Measurements from ENCODE around the gene POR.

The POR gene

DNA sequence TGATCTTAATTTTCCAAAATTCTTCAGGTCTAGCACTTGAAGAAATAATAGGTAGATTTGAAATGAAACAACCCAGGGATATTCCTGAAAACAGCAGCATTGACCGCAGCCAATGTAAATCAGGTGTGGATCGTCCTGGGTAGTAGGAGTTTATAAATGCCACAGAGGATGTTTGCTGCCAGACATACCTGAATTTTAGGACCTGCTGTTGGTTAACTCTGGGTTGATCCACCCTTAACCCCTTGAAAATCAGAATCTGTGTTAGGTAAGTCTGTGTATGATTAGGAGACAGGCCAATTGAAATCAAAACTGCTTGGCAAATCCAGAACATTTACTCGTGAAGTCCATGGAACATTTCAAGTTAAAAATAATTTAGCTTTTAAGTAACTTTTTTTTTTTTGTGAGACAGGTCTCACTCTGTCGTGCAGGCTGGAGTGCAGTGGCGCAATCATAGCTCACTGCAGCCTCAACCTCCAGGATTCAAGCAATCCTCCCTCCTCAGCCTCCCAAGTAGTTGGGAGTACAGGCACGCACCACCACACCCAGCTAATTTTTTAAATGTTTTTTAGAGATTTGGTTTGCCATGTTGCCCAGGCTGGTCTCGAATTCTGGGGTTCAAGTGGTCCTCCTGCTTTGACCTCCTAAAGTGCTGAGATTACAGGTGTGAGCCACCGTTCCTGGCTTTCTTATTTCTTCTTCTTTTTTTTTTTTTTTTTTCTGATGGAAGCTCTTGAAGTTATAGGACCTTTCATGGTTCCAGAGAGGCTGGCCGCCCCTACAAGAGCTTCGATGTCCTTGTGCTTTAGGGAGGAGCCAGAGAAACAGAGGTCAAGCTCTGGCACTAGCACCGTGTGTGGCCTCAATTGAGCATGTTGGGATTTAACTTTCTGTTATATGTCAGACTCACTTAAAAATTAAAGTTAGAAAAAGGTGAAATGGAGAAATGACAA lies 2.0 kb downstream of the POR start:
- DNase-seq = no peak

DNA sequence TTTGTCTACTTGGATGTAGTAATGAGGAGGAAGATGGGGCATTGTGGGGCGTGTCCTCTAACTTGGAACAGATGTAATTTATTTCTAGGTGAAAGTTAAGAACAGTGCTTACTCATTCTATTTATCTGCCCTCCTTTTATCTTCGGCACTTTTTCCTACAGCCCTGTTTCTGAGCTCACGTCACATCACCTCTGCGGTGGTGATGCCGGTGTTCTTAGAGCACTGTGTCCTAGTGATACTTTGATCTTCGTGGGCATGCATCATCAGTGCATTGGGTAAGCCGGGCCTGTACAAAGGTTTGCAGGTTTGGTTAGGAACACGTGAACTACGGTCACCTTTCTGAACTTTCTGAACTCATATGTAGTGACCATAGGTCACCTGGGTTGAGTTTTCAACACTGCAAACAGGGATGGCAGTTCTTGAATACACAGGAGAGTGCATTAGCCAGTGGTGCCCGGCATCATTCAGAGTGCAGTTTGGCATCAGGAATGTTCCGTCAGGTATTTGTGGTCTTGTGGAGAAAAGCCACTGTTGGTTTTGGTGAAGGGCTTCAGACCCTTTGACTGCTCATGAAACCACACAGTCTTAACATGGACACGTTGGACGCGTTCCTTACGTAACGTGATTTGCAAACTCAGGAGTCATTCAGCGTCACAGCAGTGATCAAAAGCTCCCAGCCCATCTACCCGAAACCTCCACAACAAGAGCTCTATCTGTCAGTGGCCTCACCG lies 5.6 kb downstream of the POR start:
- DNase-seq = peak; percentile 27

DNA sequence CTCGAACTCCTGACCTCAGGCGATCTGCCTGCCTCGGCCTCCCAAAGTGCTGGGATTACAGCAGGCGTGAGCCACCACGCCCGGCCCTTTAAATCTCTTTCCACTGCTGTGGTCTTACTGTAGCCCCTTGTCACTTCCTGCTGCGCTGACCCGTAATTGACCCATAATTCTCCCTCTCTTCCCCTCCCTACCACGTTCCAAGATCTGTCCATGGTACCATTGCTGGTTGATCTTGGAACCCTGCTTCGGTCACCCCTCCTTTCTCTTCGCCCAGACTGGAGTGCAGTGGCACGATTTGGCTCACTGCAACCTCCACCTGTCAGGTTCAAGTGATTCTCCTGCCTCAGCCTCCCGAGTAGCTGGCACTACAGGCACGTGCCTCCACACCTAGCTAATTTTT lies 6.5 kb downstream of the POR start:
- DNase-seq = no peak

DNA sequence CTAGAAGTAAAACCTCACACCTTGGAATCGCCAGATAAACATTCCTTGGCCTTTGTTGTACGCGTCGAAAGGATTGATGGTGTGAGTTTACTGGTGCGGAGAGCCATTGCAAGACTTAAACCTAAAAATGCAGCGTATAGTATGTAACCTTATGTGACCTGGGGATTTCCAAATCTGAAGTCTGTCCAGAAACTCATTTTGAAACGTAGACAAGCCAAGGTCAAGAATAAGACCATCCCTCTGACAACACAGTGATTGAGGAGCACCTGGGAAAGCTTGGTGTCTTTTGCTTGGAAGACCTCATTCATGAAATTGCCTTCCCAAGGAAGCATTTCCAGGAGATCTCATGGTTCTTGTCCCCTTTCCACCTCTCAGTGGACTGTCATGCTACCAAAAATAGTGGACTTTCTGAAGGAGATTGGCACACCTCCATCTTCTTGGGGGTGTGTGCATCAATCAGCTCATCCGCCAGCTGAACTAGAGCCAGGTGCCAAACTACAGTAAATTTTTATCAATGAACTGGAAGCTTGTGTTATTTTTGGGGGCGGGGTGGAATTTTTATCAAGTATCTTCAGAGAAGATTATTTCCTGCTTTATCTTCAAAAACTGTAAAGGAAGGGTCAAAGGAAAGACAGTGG lies 8.1 kb downstream of the POR start:
- no peak for DNase-seq

DNA sequence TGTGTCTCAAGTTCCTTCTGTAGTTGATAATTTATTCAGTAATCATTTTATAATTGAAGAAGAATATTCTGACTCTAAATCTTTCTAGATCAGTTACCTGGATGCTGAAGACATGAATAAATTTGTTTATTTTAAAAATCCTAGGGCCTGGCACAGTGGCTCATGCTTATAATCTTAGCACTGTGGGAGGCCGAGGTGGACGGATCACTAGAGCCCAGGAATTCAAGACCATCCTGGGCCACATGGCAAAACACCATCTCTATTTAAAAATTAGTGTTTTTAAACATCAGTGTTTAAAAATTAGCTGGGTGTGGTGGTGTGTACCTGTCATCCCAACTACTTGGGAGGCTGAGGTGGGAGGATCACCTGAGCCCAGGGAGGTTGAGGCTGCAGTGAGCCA lies 9.3 kb downstream of the POR start:
- no peak for DNase-seq

DNA sequence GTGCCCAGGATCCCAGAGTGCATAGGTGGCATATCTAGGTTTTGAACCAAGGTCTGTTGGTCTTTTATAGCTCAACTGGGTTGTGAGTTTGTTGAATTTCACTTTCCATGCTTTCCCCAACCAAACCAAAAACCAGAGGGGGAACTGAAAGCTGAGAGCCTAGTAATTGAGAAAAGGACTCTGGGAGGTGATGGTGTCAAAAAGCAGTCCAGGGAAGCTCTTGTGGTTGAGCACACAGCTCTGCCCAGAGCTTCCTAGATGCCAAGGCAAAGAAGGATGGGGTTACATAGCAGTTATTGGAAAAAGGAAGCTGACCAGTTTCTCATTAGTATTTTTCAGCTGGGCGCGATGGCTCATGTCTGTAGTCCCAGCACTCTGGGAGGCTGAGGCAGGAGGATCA lies 9.9 kb downstream of the POR start:
- no peak for DNase-seq

DNA sequence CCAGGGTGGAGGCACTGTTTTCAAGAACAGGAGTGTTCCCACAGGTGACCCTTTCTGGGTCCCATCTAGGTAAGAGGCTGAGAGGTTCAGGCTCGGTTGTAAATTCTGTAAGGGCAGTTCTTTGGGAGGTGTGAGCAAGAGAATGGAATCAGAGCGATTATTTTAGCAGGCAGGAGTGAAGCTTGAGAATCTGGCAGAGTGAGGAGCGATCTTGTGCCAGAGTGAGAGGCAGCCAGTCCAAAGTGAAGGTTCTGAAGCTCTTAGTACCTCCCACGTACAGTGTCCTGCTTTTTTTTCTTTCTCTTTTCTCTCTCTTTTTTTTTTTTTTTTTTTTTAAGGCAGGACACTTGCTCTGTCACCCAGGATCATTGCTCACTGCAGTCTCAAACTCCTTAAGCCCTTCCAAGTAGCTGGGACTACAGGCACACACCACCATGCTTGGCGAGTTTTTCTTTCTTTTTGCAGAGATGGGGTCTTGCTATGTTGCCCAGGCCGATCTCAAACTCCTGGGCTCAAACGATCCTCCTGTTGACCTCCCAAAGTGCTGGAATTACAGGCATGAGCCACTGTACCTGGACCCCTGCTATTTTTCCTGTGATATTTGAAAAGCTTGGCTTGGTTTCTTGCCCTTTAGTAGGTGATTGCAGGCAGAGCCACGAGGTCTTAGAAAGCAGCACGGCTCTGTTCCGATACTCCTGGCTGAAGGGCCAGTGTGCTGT lies 10.9 kb downstream of the POR start:
- DNase-seq = no peak

DNA sequence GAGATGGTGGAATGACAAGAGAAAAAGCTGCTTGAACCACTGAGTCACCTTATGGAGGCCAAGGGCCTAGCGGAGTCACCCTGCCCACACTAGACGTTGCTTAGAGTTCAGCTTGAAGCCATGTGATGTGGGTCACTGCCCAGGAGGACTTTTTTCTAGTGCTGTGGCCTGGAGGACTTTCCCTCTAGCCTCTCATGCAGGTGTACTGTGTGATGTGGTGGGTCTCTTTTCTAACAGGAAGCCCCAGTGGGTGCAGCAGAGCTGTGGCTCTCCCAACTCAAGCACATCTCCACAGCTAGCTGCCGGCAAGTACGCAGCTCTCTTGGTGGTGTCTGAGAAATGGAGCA lies 13.6 kb downstream of the POR start:
- DNase-seq = no peak

DNA sequence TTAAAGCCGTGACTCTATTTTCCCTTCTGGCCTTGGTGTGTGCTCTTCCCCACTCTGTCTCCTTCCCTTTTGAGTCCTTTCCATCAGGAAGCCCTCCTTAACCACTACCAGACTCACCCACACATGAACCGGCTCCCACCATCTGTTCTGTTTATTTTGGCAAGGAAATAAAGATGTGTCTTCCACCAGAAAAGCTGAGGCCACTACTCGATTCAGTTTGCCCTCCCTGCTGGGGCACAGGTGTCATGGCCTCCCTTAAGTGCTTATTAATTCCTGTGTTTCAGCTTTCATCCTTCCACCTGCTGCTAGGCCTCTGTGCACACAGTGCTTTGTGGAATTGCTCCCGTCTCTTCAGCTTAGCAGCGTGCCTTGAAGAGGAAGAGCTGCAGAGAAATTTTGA lies 16.7 kb downstream of the POR start:
- no peak for DNase-seq

DNA sequence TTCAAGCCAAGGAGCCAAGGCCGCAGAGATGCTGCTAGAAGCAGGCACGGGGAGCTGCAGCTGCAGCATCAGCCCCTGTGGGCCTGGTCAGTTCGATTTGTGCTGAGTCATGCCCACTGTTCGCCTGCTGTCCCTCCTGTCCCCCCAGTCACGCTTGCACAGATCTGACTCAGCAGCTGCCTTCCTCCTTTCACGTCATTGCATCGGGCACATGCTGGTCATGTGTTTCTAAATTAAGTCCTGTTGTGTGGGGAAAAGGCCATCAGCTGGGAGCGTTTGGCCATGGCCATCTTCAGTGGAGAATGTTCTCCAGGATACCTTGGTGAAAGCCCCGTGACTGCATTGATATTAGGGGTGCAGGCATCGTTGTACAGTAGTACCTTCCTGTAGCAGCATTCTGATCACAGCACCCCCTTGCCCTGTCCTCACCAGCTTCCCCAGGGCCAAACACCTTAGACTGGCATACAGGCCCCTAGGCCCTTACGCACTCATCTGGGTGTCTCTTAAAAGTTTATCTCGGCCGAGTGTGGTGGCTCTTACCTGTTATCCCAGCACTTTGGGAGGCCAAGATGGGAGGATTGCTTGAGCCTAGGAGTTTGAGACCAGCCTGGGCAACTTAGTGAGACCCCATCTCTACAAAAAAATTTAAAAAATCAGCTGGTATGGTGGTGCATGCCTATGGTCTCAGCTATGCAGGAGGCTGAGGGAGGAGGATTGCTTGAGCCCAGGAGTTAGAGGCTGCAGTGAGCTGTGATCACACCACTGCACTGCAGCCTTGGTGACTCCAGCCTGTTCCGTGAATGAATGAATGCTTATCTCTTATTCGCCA lies 23.2 kb downstream of the POR start:
- no peak for DNase-seq

DNA sequence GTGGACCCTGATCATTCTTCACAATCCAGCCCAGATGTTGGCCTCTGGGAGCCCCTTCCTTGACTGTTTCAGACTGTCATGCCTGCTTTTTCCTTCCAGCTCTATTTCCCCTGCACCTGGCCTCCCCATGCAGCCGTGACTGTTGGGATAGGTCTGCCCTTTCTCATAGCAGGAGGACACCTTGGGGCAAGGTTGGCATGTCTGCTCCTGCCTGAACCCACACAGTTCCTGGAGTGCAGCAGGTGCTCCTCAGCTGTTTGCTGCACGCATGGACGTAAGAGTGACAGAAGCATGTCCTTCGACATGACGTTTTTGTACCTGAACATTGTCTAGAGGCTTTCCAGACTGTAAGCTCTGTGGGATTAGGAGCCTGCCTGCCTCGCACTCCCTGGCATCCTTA lies 24.0 kb downstream of the POR start:
- no peak for DNase-seq

DNA sequence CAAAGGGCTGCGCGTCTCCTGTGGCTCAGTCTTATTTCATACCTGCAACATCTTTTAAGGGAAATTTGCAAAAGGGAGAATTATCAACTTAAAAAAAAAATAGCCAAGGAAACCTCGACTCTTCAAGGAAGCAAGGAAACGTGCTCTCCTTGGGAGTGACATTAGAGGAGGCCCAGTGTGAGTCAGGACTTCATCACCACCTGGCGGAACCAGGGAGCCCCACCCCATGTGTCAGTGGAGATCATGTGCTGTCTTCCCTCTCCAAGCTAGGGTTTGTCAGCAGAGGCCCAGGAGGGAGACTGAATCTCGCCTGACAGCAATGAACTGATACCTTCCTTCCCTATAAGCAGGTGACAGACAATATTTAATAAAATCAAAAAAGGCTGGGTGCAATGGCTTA lies 28.9 kb downstream of the POR start:
- DNase-seq = no peak

DNA sequence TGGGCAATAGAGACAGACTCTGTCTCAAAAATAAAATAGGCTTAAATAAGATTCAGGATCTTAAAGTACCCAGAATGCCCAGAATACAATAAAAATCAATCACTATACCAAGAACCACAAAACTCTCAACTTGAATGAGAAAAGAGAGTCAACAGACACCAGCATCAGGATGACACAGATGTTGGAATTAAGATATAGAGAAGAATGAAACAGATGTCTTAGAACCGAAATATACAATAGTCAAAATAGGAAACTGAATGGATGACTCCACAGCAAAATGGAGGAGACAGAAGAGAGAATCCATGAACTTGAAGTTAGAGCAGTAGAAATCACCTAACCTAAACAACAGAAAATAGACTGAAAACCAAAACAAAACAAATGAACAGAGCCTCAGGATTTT lies 29.6 kb downstream of the POR start:
- no peak for DNase-seq

DNA sequence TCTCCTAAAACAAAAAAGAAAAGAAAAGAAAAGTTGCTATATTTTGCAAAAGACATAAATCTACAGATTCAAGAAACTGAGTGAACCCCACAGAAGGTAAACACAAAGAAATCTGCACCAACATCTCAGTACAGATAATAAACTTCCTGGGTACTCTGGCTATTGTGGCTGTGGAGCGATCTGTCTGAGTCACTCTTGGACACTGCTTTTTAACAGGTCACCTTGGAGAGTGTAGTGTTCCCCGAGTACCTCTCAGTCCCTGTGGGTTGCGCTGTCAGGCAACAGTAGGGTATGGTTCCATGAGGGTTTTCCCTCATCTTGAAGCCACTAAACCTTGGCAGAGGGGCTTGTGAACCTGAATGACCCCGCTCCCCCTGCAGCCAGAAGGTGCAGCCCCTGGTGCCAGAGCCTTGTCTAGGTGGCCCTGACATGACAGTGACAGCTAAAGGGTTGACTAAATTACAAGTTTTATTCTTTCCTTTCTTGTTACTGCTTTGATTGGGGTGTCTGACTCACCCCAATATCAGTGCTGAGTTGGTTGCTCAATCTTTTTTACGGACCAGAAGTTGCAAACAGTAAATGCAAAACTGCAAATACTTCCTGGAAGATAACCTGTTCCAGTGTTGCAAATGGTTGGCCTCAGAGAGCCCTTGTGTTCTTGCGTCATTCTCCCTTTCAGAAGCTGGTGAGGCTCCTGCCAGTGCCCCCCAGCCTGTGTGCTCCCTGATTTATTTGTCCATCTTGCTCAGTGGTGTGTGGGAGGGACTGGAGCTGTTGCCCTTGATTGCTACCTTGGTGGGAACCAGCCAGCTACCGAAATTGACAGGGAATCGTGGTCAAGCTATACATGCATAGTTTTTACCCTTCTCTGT lies 30.6 kb downstream of the POR start:
- no peak for DNase-seq

DNA sequence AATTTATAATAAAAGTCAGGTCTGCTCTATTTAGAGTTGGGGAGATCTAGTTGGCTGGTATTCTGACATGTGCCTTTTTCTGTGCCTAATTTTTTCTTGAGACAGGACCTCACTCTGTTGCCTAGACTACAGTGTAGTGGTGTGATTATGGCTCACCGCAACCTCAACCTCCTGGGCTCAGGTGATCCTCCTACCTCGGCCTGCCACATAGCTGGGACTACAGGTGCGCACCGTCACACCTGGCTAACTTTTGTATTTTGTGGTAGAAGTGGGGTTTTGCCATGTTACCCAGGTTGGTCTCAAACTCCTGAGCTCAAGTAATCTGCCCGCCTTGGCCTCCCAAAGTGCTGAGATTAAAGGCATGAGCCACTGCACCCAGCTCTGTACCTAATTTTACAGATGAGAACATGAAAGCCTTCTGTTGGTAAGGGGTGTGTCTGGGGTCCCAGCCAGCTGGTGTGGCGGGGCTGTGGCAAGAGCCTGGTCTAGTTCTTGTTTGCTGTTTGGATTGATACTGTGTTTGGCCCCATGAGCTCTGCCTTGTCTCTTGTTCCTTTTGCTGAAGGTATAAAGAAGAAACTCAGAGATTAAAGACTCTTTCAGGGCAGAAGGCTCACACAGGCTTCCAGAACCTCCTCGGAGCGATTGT lies 31.4 kb downstream of the POR start:
- no peak for DNase-seq

DNA sequence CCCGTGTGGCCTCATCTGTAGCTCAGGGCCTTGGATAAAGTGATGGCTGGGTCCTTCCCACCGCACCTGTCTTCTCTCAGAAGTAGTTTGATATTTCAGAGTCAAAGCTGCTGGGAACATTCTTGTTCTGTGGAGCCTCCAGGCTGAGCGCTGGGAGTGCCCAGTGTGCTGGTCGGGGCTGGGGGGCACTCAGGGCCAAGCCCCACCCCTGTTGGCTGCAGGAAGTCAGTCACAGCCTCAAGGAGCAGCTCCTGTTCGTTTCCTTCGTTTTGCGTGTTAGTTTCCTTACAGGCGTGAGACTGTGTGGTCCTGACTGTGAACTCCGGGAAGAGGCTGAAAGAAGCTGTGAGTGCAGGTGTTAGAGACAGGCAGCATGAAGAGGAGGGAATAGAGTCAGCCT lies 33.2 kb downstream of the POR start:
- DNase-seq = no peak

DNA sequence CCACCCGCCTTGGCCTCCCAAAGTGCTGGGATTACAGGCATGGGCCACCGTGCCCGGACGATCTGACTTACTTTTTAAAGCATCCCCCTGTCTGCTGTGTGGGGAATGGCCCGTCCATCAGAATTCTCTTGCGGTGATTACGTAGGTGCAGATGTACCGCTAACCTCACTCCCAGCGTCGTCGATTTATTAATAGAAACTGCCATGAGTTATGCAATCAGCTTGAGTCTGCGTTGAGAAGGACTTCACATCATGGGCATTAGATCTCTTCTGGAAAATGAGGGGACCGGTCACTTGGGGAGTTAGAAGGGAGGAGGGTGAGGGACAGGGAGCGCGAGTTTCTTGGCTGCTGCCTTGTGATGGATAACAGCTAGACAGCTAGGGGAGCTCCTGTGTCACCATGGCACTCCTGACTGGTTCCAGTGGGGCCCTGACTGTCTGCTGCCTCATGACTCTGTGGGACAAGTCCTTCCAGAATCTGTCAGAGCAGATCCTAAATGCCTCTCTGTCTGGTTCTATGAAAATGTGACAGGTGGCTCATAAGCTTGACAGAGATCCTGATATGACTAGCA lies 35.2 kb downstream of the POR start:
- no peak for DNase-seq

DNA sequence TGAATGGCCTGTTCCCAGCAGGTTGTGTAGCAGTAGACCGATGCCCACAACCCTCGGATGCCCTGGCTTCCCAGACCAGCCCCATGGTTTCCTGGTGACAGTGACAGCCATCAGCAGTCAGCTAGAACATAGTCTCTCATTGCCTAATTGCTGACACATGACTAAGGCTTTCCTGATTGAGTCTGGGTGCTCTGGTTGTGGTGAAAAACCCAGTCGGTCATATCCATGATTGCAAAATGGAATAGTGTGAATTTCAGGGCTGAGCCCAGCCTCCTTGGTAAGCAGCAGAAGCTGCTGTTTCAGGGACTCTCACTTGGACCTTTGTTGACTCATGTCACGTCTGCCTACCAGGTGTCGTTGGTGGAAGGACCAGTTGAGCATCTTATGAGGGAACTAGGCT lies 36.6 kb downstream of the POR start:
- no peak for DNase-seq

DNA sequence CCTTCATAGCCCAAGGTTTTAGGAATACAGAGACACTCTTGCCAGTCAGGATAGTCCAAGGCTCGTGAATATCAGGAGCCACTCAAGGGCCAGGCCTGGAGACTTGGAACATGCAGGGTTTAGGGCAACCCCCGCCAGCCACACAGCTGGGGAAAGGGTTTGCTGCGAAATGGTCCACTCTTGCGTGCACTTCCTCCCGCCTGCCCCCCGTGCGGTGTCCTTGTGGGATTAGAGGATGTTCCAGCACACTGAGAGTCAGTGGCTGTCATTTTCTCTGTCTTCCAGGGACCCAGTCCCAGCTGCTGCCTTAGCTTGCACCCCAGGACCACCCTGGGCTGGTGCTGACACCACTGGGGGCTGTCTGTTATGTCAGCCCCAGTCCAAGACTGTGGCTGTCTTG lies 38.5 kb downstream of the POR start:
- no peak for DNase-seq

DNA sequence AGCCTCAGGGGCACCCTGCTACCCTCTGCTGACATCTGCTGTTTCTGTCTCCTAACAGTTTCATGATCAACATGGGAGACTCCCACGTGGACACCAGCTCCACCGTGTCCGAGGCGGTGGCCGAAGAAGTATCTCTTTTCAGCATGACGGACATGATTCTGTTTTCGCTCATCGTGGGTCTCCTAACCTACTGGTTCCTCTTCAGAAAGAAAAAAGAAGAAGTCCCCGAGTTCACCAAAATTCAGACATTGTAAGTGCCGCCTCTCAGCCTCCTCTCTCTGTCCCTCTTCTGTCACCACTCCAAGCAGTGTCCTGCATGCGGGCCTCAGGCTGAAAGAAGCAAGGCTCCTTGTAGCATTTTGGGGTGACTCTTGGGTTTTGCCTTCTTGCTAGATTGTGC lies 39.0 kb downstream of the POR start:
- no peak for DNase-seq

Measured in CD4-positive, alpha-beta T cell treated with Interleukin-4 for 4 hours (primary cell).